Tibial nerve (tissue), 4 donors: Measurements from ENCODE around the gene TNNI3K. TPM values are rescaled to one million over a fixed set of nuclear protein-coding genes. Genes with fewer than 3 reads are reported as not detected.

ENCODE experiments used
- DNase-seq, 2 donors: peaks; one replicate each; pipeline ENCODE4 v3.0.0-alpha.2; 2019; ENCODE audit warnings: low spot score in 2 of 2
- H3K27ac ChIP-seq, 4 donors: fragments of 200-600 bp; sonication (generic) in 3 of 4; one replicate each; pipeline ENCODE4 v1.5.1; 2017 to 2019; ENCODE audit warnings: mild to moderate bottlenecking in 1 of 4
- H3K27me3 ChIP-seq, 2 donors: fragments of 200-600 bp; sonication (generic) in 1 of 2; one replicate each; pipeline versions ENCODE4 v1.5.1 to v1.6.0; 2017 to 2019
- H3K36me3 ChIP-seq, 3 donors: fragments of 200-600 bp; sonication (generic); one replicate each; pipeline ENCODE4 v1.5.1; 2018 to 2019
- H3K4me1 ChIP-seq, 4 donors: fragments of 200-600 bp; sonication (generic) in 3 of 4; one replicate each; pipeline ENCODE4 v1.5.1; 2017 to 2019
- H3K4me3 ChIP-seq, 4 donors: fragments of 200-600 bp; sonication (generic) in 3 of 4; one replicate each; pipeline ENCODE4 v1.5.1; 2017 to 2019; ENCODE audit warnings: mild to moderate bottlenecking in 1 of 4, moderate library complexity in 1 of 4
- H3K9me3 ChIP-seq, 4 donors: fragments of 200-600 bp; sonication (generic) in 3 of 4; one replicate each; pipeline ENCODE4 v1.5.1; 2017 to 2019
- CTCF ChIP-seq, 5 experiments: fragments of 200-600 bp in 3 of 5; fragments of 450-650 bp in 2 of 5; sonication (generic) in 3 of 5; IDR thresholded peaks; one replicate each; pipeline ENCODE4 v1.5.1; 2016 to 2019; ENCODE audit warnings: antibody characterized with exemption in 5 of 5, mild to moderate bottlenecking in 3 of 5, moderate library complexity in 2 of 5
- EP300 ChIP-seq, 2 donors: sonication (generic); formaldehyde crosslinking; IDR thresholded peaks; one replicate each; pipeline ENCODE4 v1.6.1; 2017; ENCODE audit warnings: antibody characterized with exemption in 2 of 2, mild to moderate bottlenecking in 1 of 2
- POLR2A ChIP-seq, 2 donors: fragments of 450-650 bp; IDR thresholded peaks; one replicate each; pipeline ENCODE4 v1.6.1; 2017; ENCODE audit warnings: antibody characterized with exemption in 2 of 2, mild to moderate bottlenecking in 2 of 2, moderate library complexity in 2 of 2
- WGBS, 2 donors: methylation state at CpG; one replicate each; pipeline ENCODE4 v1.1.5; 2018; 5-methylcytosine and 5-hydroxymethylcytosine counted together
- total RNA-seq, 4 donors: library from RNA; depleted of rRNA; stranded (reverse); fragments of >200 nt; gene quantifications; one replicate each; pipeline ENCODE4 v1.1.0, GENCODE V29; 2016

Gene TNNI3K
- total RNA-seq, 4 donors from 2014 or later, result 2.2 to 4.6 (median 4.0) TPM

DNA sequence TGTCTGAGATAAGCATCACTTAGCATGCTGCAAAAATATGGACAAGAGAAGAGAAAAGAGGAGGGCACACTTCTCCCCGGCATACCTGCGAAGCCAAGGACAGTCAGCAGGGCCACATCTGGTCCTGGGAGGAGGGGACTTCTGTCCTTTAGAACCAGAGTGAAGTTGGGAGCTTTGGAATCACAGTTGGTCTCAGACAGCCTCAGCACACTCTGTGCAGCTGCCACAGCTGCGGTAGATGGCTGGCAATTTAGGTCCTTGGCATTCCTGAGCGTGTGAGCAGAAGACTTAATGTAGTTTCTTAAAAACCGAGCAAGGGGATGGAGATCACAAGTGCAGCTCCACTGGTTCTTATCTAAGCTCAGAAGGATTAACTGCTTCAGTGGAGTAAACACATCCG is 244.9 kb downstream of the TNNI3K start:
- no peak overlapping the region for H3K27ac ChIP-seq
- TF ChIP-seq EP300 (IDR thresholded peaks at IDR 0.05), result no peak
- TF ChIP-seq POLR2A (IDR thresholded peaks at IDR 0.05), result no peak
- TF ChIP-seq CTCF (IDR thresholded peaks at IDR 0.05), result no peak
- no peak overlapping the region for H3K4me3 ChIP-seq
- H3K4me1 ChIP-seq, result no peaks in the 10 kb centered on the region
- no peaks in the 10 kb centered on the region for H3K27me3 ChIP-seq
- DNase-seq, result no peak
- no peaks in the 10 kb centered on the region for H3K36me3 ChIP-seq
- H3K9me3 ChIP-seq, result no peaks in the 10 kb centered on the region
- 82 to 88% methylated on average over 6 of the region's 6 CpGs for whole genome bisulfite sequencing, 2 donors

DNA sequence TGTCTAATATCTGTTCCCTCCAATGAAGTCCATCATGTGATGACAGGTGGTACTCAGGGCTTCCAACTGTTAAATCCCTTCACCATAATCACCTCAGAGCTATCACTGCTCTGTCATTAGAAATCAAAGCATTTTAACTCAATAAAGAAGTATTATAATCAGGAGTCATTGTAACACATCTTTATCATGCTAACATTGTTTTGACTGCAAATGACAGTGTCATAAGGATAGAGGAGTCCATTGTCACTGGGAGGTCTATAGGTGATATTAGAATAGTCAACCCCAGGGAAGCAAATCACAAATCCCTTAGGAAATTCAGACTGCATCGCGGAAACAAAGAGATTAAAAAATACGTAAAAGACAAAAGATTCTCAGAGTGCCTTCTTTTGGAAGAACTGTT is 246.4 kb downstream of the TNNI3K start:
- WGBS, 2 donors, result 61 to 70% methylated on average over 3 of the region's 3 CpGs
- H3K4me3 ChIP-seq, result no peak overlapping the region
- H3K9me3 ChIP-seq, result no peaks in the 10 kb centered on the region
- DNase-seq, result no peak
- H3K27me3 ChIP-seq, result no peaks in the 10 kb centered on the region
- no peaks in the 10 kb centered on the region for H3K36me3 ChIP-seq
- no peaks in the 10 kb centered on the region for H3K4me1 ChIP-seq
- no peak for TF ChIP-seq EP300 (IDR thresholded peaks at IDR 0.05)
- no peak for TF ChIP-seq POLR2A (IDR thresholded peaks at IDR 0.05)
- TF ChIP-seq CTCF (IDR thresholded peaks at IDR 0.05), result no peak
- H3K27ac ChIP-seq, result no peak overlapping the region

DNA sequence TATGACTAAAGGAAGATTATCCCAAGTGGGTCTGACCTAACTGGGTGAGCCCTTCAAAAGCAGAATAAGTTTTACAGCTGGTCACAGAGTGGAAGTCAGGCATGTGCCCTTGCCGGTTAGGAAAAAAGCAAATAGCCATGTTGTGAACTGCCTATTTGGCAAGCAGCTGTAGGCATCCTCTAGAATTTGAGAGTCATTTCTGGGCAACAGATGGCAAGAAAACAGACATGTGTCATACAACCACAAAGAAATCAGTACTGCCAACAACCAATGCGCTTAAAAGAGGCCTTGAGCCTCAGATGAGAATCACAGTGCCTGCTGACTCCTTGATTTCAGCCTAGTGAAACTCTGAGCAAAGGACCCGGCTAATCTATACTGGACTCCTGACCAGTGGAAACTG is 250.4 kb downstream of the TNNI3K start:
- WGBS, 2 donors, result 71 to 76% methylated on average over 3 of the region's 3 CpGs
- Histone ChIP-seq H3K4me3 (no peak overlapping the region), H3K27ac (no peak overlapping the region), H3K27me3 (no peaks in the 10 kb centered on the region), H3K9me3 (no peaks in the 10 kb centered on the region), H3K4me1 (no peaks in the 10 kb centered on the region), H3K36me3 (no peaks in the 10 kb centered on the region)
- no peak for DNase-seq
- TF ChIP-seq EP300 (IDR thresholded peaks at IDR 0.05) (no peak), POLR2A (IDR thresholded peaks at IDR 0.05) (no peak), CTCF (IDR thresholded peaks at IDR 0.05) (no peak)

DNA sequence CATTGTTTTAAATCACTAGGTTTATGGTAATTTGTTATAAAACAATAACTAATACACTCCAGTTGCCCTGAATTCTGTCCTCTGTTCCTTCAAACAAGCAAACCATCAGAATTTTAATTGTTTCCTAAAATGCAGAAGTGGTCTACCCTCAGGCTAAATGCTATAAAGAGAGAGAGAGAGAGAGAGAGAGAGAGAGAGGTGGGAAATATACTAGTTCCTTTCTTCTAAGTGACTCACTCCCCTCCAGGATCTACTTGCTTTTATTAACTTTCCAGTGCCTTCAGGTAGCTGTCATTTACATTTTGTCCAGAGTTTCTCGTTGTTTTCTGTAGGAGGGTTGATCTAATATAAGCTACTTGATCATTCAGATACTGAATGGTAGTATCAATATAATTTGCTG is 250.8 kb downstream of the TNNI3K start:
- WGBS, 2 donors, result 62 to 63% methylated on average over 1 of the region's 1 CpG
- no peak overlapping the region for H3K27ac ChIP-seq
- H3K4me1 ChIP-seq, result no peaks in the 10 kb centered on the region
- H3K9me3 ChIP-seq, result no peaks in the 10 kb centered on the region
- H3K27me3 ChIP-seq, result no peaks in the 10 kb centered on the region
- no peak for DNase-seq
- no peak overlapping the region for H3K4me3 ChIP-seq
- no peaks in the 10 kb centered on the region for H3K36me3 ChIP-seq
- TF ChIP-seq POLR2A (IDR thresholded peaks at IDR 0.05) (no peak), EP300 (IDR thresholded peaks at IDR 0.05) (no peak), CTCF (IDR thresholded peaks at IDR 0.05) (no peak)

DNA sequence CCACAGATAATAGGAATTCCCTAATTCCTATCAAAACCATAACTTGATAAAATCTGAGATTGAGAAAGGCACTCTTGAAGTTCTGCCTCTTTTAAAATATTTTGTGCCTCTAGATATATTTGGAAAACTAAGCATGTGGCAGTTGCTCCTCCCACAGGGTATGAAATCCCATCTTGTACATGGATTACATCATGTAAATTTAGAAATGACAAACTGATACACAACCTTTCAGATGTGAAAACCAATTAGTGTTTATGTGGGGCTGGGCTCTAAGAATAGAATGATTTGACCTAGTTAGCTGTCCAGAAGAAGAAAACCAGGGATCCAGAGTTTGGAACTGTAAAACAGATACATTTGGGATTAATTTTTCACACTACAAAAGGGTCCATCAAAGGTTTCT is 261.5 kb downstream of the TNNI3K start:
- no peaks in the 10 kb centered on the region for H3K9me3 ChIP-seq
- no peak overlapping the region for H3K4me3 ChIP-seq
- H3K36me3 ChIP-seq, result no peaks in the 10 kb centered on the region
- H3K4me1 ChIP-seq, result no peaks in the 10 kb centered on the region
- TF ChIP-seq POLR2A (IDR thresholded peaks at IDR 0.05), result no peak
- no peak for TF ChIP-seq EP300 (IDR thresholded peaks at IDR 0.05)
- no peak for TF ChIP-seq CTCF (IDR thresholded peaks at IDR 0.05)
- no peak for DNase-seq
- H3K27me3 ChIP-seq, result no peaks in the 10 kb centered on the region
- no peak overlapping the region for H3K27ac ChIP-seq
